Embryonic facial prominence (tissue), 1 donor: ENCODE results near the gene KRTAP16-1.
"Not testable (repeated sequence)": the region's sequence is repeated elsewhere in the genome, so short reads cannot be mapped to it uniquely, and the experiment has no call there.

ENCODE experiments used
- DNase-seq: peaks from one replicate; pipeline ENCODE4 v3.0.0-alpha.2; 2016; ENCODE audit errors: extremely low spot score

The KRTAP16-1 gene

GRCh38 chr17:41308918-41309359 lies at the start of gene KRTAP16-1:
Gene KRTAP16-1 (minus strand): TSS chr17:41309309. CDS start chr17:41309253, 56 bp downstream.
- no peak for DNase-seq

GRCh38 chr17:41354536-41354935 lies 45.4 kb upstream of the KRTAP16-1 start:
- no peak for DNase-seq

GRCh38 chr17:41352597-41353366 lies 43.7 kb upstream of the KRTAP16-1 start:
- DNase-seq: no peak

GRCh38 chr17:41351177-41351576 lies 42.1 kb upstream of the KRTAP16-1 start:
- no peak for DNase-seq

GRCh38 chr17:41350381-41350878 lies 41.3 kb upstream of the KRTAP16-1 start, which contains the start of gene KRT33A:
Gene KRT33A (minus strand): TSS chr17:41350828. CDS start chr17:41350767, 61 bp downstream.
- not testable (repeated sequence) for DNase-seq

- no peak for DNase-seq
Measured at GRCh38 chr17:41347869-41348760, 39.0 kb upstream of the KRTAP16-1 start.

- not testable (repeated sequence) for DNase-seq
Measured at GRCh38 chr17:41346421-41346820, 37.3 kb upstream of the KRTAP16-1 start.

- DNase-seq: no peak
Measured at GRCh38 chr17:41345992-41346391, 36.9 kb upstream of the KRTAP16-1 start.

- no peak for DNase-seq
Measured at GRCh38 chr17:41343029-41343428, 33.9 kb upstream of the KRTAP16-1 start.

GRCh38 chr17:41340934-41341861 lies 32.1 kb upstream of the KRTAP16-1 start:
- DNase-seq: no peak

- DNase-seq: no peak
Measured at GRCh38 chr17:41340494-41340893, 31.4 kb upstream of the KRTAP16-1 start.

GRCh38 chr17:41339571-41340172 lies 30.6 kb upstream of the KRTAP16-1 start:
- DNase-seq: no peak

- DNase-seq: peak; percentile 34
Measured at GRCh38 chr17:41338961-41339485, 29.9 kb upstream of the KRTAP16-1 start.

GRCh38 chr17:41335747-41336146 lies 26.6 kb upstream of the KRTAP16-1 start:
- no peak for DNase-seq

- no peak for DNase-seq
Measured at GRCh38 chr17:41334385-41335305, 25.5 kb upstream of the KRTAP16-1 start.

- DNase-seq: no peak
Measured at GRCh38 chr17:41333836-41334235, 24.7 kb upstream of the KRTAP16-1 start.

GRCh38 chr17:41333098-41333497 lies 24.0 kb upstream of the KRTAP16-1 start:
- DNase-seq: no peak

- DNase-seq: no peak
Measured at GRCh38 chr17:41332239-41332638, 23.1 kb upstream of the KRTAP16-1 start.

- no peak for DNase-seq
Measured at GRCh38 chr17:41331606-41332005, 22.5 kb upstream of the KRTAP16-1 start.
